ENCODE results near the gene GRID2. TPM values are rescaled to one million over a fixed set of nuclear protein-coding genes. Genes with fewer than 3 reads are reported as not detected.

GRID2 gene
- total and polyA plus RNA-seq, 2 donors from 2014 or later: 0.19 TPM; not detected in 1

GRCh38 chr4:93139118-93139517 is 835.4 kb downstream of the GRID2 start:
- intact Hi-C loops (cut with DNase I): no loop called here
- no peaks in the 10 kb centered on the region for H3K9me3 ChIP-seq (ENCODE audit: control insufficient read depth in 2 of 3, insufficient read depth in 1 of 3, low read length in 3 of 3)
- FAIRE-seq (no peak), DNase-seq (peak in 1 of 5 donors; percentile 6)
- H3K36me3 ChIP-seq (ENCODE audit: control insufficient read depth in 2 of 3, insufficient read depth in 3 of 3, low read length in 3 of 3): no peaks in the 10 kb centered on the region
- H3K9ac ChIP-seq (ENCODE audit: low read length in 3 of 3): no peak overlapping the region
- H3K27ac ChIP-seq (ENCODE audit: low read depth in 2 of 2, low read length in 2 of 2): no peak overlapping the region
- H3K27me3 ChIP-seq (ENCODE audit: control insufficient read depth, insufficient read depth, low read length): no peaks in the 10 kb centered on the region
- no peak for TF ChIP-seq CTCF (IDR thresholded peaks at IDR 0.05; ENCODE audit: borderline replicate concordance, extremely low read depth, insufficient read depth)
- no peak overlapping the region for H3K4me3 ChIP-seq (ENCODE audit: low read length in 3 of 3)
- no peaks in the 10 kb centered on the region for H3K4me1 ChIP-seq (ENCODE audit: control insufficient read depth in 2 of 3, insufficient read depth in 2 of 3, low read depth in 1 of 3, low read length in 3 of 3)

- FAIRE-seq (no peak), DNase-seq (no peak)
- intact Hi-C loops (cut with DNase I): no loop called here
- H3K27ac ChIP-seq (ENCODE audit: low read depth in 2 of 2, low read length in 2 of 2): no peak overlapping the region
- no peak for TF ChIP-seq CTCF (IDR thresholded peaks at IDR 0.05; ENCODE audit: borderline replicate concordance, extremely low read depth, insufficient read depth)
- no peaks in the 10 kb centered on the region for H3K36me3 ChIP-seq (ENCODE audit: control insufficient read depth in 2 of 3, insufficient read depth in 3 of 3, low read length in 3 of 3)
- H3K9ac ChIP-seq (ENCODE audit: low read length in 3 of 3): no peak overlapping the region
- no peaks in the 10 kb centered on the region for H3K4me1 ChIP-seq (ENCODE audit: control insufficient read depth in 2 of 3, insufficient read depth in 2 of 3, low read depth in 1 of 3, low read length in 3 of 3)
- H3K4me3 ChIP-seq (ENCODE audit: low read length in 3 of 3): no peak overlapping the region
- no peaks in the 10 kb centered on the region for H3K27me3 ChIP-seq (ENCODE audit: control insufficient read depth, insufficient read depth, low read length)
- H3K9me3 ChIP-seq (ENCODE audit: control insufficient read depth in 2 of 3, insufficient read depth in 1 of 3, low read length in 3 of 3): no peaks in the 10 kb centered on the region
These were observed 840.1 kb downstream of the GRID2 start for GRCh38 chr4:93143902-93144301.

- intact Hi-C loops (cut with DNase I): no loop called here
- H3K27ac ChIP-seq (ENCODE audit: low read depth in 2 of 2, low read length in 2 of 2): no peak overlapping the region
- H3K4me3 ChIP-seq (ENCODE audit: low read length in 3 of 3): no peak overlapping the region
- H3K9me3 ChIP-seq (ENCODE audit: control insufficient read depth in 2 of 3, insufficient read depth in 1 of 3, low read length in 3 of 3): no peaks in the 10 kb centered on the region
- H3K27me3 ChIP-seq (ENCODE audit: control insufficient read depth, insufficient read depth, low read length): no peaks in the 10 kb centered on the region
- no peak for FAIRE-seq
- TF ChIP-seq CTCF (IDR thresholded peaks at IDR 0.05; ENCODE audit: borderline replicate concordance, extremely low read depth, insufficient read depth): no peak
- H3K9ac ChIP-seq (ENCODE audit: low read length in 3 of 3): no peak overlapping the region
- peak in 2 of 5 donors; percentile 19 to 24 for DNase-seq
- no peaks in the 10 kb centered on the region for H3K36me3 ChIP-seq (ENCODE audit: control insufficient read depth in 2 of 3, insufficient read depth in 3 of 3, low read length in 3 of 3)
- no peaks in the 10 kb centered on the region for H3K4me1 ChIP-seq (ENCODE audit: control insufficient read depth in 2 of 3, insufficient read depth in 2 of 3, low read depth in 1 of 3, low read length in 3 of 3)
These were observed 840.9 kb downstream of the GRID2 start for GRCh38 chr4:93144644-93145043.

Data from kidney (tissue), 14 donors.